NOMO-1 treated with DMSO at 0.1 percent for 48 hours (cell line): ENCODE results near the gene NCKAP5.

Experiments used
- DNase-seq: peaks from one replicate; lab custom pipeline; 2025; ENCODE audit not compliant: unreplicated experiment; lab: John Stamatoyannopoulos, UW

NCKAP5 gene

GRCh38 chr2:133303150-133303549, 265.1 kb downstream of the NCKAP5 start:
- DNase-seq = no peak

- DNase-seq = no peak
Observed at GRCh38 chr2:133296401-133296800, 271.9 kb downstream of the NCKAP5 start.

- DNase-seq = no peak
Observed at GRCh38 chr2:133293544-133294353, 274.5 kb downstream of the NCKAP5 start.

GRCh38 chr2:133292259-133292658, 276.0 kb downstream of the NCKAP5 start:
- DNase-seq = no peak

GRCh38 chr2:133287709-133288108, 280.6 kb downstream of the NCKAP5 start:
- no peak for DNase-seq

- no peak for DNase-seq
Observed at GRCh38 chr2:133286326-133286922, 281.8 kb downstream of the NCKAP5 start.

GRCh38 chr2:133273031-133273430, 295.2 kb downstream of the NCKAP5 start:
- DNase-seq = no peak

- no peak for DNase-seq
Observed at GRCh38 chr2:133271105-133271504, 297.2 kb downstream of the NCKAP5 start.

GRCh38 chr2:133270550-133270949, 297.7 kb downstream of the NCKAP5 start:
- DNase-seq = no peak

- no peak for DNase-seq
Observed at GRCh38 chr2:133266926-133267590, 301.2 kb downstream of the NCKAP5 start.

- DNase-seq = no peak
Observed at GRCh38 chr2:133266041-133266925, 302.0 kb downstream of the NCKAP5 start.

- no peak for DNase-seq
Observed at GRCh38 chr2:133265432-133265949, 302.8 kb downstream of the NCKAP5 start.

GRCh38 chr2:133264989-133265401, 303.3 kb downstream of the NCKAP5 start:
- no peak for DNase-seq

- DNase-seq = no peak
Observed at GRCh38 chr2:133262893-133263292, 305.4 kb downstream of the NCKAP5 start.

GRCh38 chr2:133255360-133255759, 312.9 kb downstream of the NCKAP5 start:
- DNase-seq = no peak

GRCh38 chr2:133253793-133254192, 314.5 kb downstream of the NCKAP5 start:
- DNase-seq = no peak

- no peak for DNase-seq
Observed at GRCh38 chr2:133252780-133253355, 315.4 kb downstream of the NCKAP5 start.

- DNase-seq = no peak
Observed at GRCh38 chr2:133249362-133249761, 318.9 kb downstream of the NCKAP5 start.

- DNase-seq = no peak
Observed at GRCh38 chr2:133248264-133248663, 320.0 kb downstream of the NCKAP5 start.

GRCh38 chr2:133247631-133248030, 320.6 kb downstream of the NCKAP5 start:
- peak; percentile 64 for DNase-seq

GRCh38 chr2:133241224-133241571, 327.1 kb downstream of the NCKAP5 start:
- no peak for DNase-seq
